Stimulated activated effector memory CD8-positive, alpha-beta T cell treated with anti-CD3 and anti-CD28 coated beads, Interleukin-12 subunit alpha, Interleukin-12 subunit beta, amount 100 ng/mL, for 72 hours (primary cell): ENCODE results near the gene ADAD2.

ENCODE experiments used
- ATAC-seq: fragments of 150-1000 bp; cut with Tn5 transposase; 2 replicates; pipeline ENCODE4 v1.10.0; 2021
- DNase-seq, 2 donors: peaks; one replicate each; pipeline ENCODE4 v3.0.0; 2021 to 2022; ENCODE audit warnings: low spot score in 2 of 2
- H3K27ac Mint-ChIP-seq: one replicate; pipeline ENCODE4 v1.8.0; 2022; ENCODE audit warnings: mild to moderate bottlenecking, mixed read lengths
- H3K36me3 Mint-ChIP-seq: one replicate; pipeline ENCODE4 v1.8.0; 2022; ENCODE audit warnings: mild to moderate bottlenecking, mixed read lengths
- H3K4me1 Mint-ChIP-seq: one replicate; pipeline ENCODE4 v1.8.0; 2022; ENCODE audit warnings: mixed read lengths
- H3K4me3 Mint-ChIP-seq: one replicate; pipeline ENCODE4 v1.8.0; 2022; ENCODE audit warnings: mild to moderate bottlenecking, mixed read lengths
- H3K9me3 Mint-ChIP-seq: one replicate; pipeline ENCODE4 v1.8.0; 2022; ENCODE audit warnings: mixed read lengths

ADAD2 gene

DNA sequence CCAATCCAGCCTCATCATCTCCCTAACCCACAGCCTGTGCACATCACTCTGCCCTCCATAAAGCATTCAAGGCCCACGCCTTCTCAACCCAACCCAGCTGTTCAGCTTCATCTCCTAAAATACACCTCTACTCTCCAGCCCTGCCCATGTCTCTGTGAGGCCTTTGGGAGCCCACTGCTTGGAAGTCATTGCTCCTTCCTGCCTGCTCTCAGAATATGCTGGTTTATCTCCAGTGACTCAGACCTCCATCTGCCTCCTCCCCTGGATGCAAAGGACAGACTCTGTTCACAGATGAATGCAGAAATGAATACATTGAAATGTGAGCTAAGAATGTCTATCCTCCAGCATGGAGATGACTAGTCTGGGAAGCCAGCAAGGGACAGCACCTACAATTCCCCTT is 29.9 kb downstream of the ADAD2 start:
- DNase-seq, result no peak
- H3K36me3 Mint-ChIP-seq, result no peaks in the 10 kb centered on the region
- H3K4me3 Mint-ChIP-seq, result no peak overlapping the region
- no peaks in the 10 kb centered on the region for H3K4me1 Mint-ChIP-seq
- no peak for ATAC-seq
- H3K27ac Mint-ChIP-seq, result no peak overlapping the region
- no peaks in the 10 kb centered on the region for H3K9me3 Mint-ChIP-seq

DNA sequence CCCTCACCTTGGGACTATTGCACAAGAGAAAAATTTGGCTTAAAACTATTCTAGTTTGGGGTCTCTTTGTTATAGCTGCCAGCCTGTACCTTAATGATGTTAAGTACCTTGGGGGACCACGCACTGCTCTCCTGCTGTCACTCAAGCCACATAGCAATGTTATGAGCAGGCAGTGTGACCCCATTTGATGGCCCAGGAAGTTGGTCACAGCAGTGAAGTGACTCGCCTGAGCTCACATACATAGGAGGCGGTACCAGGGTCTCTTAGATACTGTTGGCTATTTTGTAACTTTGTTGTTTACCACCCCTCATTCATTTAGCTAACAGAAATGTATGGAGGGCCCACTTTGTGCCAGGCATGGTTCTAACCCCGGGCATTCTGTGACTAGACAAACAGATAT is 32.5 kb downstream of the ADAD2 start:
- no peak for ATAC-seq
- DNase-seq, result no peak
- no peaks in the 10 kb centered on the region for H3K36me3 Mint-ChIP-seq
- H3K4me3 Mint-ChIP-seq, result no peak overlapping the region
- H3K27ac Mint-ChIP-seq, result no peak overlapping the region
- H3K9me3 Mint-ChIP-seq, result no peaks in the 10 kb centered on the region
- H3K4me1 Mint-ChIP-seq, result no peaks in the 10 kb centered on the region

DNA sequence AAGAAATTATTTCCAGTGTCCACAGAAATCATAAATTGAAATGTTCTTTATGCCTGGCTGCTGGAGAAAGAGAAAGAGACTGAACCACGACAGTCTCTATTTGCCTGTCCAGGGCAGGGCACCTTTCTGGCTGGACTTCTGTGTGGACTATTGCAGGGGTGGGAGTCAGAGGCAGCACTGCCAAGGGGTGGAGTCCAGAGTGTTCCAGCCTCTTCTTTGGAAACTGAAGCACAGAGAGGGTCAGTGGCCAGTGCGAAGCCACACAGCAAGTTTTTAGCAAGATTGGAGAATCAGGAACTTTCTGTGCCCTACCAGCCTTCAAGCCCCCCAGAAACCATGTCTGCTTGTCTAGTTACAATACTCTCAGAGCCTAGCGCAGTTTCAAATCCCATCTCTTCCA is 33.6 kb downstream of the ADAD2 start:
- Mint-ChIP-seq H3K9me3 (no peaks in the 10 kb centered on the region), H3K4me3 (no peak overlapping the region), H3K4me1 (no peaks in the 10 kb centered on the region), H3K27ac (no peak overlapping the region), H3K36me3 (no peaks in the 10 kb centered on the region)
- no peak for DNase-seq
- ATAC-seq, result no peak

DNA sequence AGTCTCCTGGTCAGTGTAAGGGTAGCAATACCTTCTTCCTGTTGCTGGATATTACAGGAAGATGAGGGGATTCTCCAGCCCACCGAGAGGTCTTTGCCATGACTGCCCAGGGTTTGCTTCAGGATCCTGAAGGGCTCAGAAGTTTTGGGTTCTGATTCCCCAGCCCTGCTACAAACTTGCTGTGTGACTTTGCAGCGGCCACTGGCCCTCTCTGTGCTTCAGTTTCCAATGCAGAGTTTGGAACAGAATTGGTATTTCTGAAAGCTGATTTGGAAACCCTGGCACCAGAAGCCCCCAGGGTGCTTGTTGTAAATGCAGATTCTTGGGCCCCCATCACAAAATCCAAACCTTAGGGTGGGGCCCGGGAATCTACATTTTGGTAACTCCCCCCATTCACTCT is 34.2 kb downstream of the ADAD2 start:
- H3K9me3 Mint-ChIP-seq, result no peaks in the 10 kb centered on the region
- H3K4me3 Mint-ChIP-seq, result no peak overlapping the region
- H3K27ac Mint-ChIP-seq, result no peak overlapping the region
- no peaks in the 10 kb centered on the region for H3K36me3 Mint-ChIP-seq
- ATAC-seq (no peak), DNase-seq (no peak)
- no peaks in the 10 kb centered on the region for H3K4me1 Mint-ChIP-seq

DNA sequence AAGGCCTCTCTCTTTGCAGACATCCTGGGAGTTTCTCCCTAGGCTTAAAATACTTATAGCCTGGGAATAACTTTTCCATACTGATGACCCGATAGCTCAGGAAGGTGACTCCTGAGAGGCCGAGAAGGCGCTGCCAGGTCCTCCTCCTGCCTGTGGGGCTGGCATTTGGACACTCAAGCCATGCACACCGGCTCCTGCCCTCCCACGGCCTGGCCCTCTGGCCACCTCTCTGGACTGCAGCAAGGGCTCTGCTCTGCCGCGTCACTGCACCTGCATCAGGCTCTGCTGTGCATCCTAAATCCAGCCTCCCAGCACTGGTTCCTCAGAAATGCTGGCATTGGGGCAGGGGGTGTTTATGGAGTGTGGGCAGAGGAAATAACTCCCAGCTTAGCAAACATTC is 34.6 kb downstream of the ADAD2 start:
- H3K4me3 Mint-ChIP-seq, result no peak overlapping the region
- no peaks in the 10 kb centered on the region for H3K4me1 Mint-ChIP-seq
- no peak for ATAC-seq
- no peaks in the 10 kb centered on the region for H3K9me3 Mint-ChIP-seq
- no peaks in the 10 kb centered on the region for H3K36me3 Mint-ChIP-seq
- no peak overlapping the region for H3K27ac Mint-ChIP-seq
- DNase-seq, result no peak

DNA sequence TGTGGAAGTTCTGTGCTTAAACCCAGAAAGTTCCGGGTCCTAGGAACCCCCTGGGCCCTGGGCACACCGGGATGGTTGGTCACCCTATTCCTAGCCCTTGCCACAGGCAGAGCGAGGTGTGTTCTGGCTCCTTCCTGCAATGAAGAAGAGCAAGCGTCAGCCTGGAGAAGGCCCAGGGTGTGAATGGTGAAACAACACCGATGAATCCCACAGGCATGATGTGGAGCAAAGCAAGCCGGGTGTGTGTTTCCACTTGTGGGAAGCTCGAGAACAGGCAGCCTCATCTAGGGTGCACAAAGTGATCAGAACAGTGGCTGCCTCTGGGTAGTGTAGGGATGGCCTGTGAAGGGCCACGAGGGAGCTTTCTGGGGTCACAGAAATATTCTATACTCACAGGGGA is 35.1 kb downstream of the ADAD2 start:
- no peaks in the 10 kb centered on the region for H3K4me1 Mint-ChIP-seq
- no peak overlapping the region for H3K27ac Mint-ChIP-seq
- ATAC-seq, result no peak
- DNase-seq, result no peak
- no peak overlapping the region for H3K4me3 Mint-ChIP-seq
- H3K36me3 Mint-ChIP-seq, result no peaks in the 10 kb centered on the region
- H3K9me3 Mint-ChIP-seq, result no peaks in the 10 kb centered on the region

DNA sequence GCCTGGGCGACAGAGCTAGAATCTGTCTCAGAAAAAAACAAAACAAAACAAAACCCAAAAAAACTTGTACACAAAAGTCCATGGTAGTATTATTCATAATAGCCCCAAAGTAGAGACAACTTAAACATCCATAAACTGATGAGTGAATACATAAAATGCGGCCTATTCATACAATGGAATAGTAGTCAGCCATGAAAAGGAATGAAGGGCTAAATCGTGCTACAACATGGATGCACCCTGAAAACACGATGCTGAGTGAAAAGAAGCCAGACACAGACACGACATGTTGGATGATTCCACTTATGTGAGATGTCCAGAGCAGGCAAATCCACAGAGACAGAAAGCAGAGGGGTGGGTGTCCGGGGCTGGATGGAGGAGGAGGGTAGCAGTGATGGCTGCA is 36.6 kb downstream of the ADAD2 start:
- Mint-ChIP-seq H3K27ac (no peak overlapping the region), H3K4me3 (no peak overlapping the region), H3K36me3 (no peaks in the 10 kb centered on the region), H3K4me1 (no peaks in the 10 kb centered on the region), H3K9me3 (no peaks in the 10 kb centered on the region)
- ATAC-seq, result no peak
- DNase-seq, result no peak

DNA sequence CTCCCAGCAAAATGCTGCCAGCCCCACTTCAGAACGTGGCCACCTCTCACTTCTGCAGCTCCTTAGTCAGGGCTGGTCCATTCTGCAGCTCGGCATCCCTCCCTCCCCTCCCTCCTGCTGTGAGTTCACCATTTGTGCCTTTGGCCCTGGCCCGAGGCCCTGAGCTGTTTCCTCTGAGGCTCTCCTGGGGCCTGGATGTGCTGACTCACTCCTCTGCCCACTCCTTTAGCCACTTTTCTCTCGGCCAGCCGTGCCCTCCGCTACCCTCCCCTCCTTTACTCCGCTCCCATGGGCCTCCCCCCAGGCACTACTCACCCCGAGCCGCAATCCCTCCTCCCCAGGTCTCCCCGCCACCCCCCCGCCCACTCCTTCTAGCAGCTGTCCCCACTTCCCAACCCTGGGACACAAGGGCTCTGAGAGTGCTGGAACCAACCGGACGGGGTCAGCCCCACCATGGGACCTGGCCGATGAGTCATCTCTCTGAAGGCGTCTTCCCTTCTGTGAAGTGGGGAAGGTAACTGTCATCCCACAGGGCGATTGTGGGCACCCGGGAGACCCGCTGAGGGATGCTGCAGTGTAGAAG is 37.4 kb downstream of the ADAD2 start:
- Mint-ChIP-seq H3K36me3 (no peaks in the 10 kb centered on the region), H3K9me3 (no peaks in the 10 kb centered on the region), H3K4me3 (no peak overlapping the region), H3K27ac (no peak overlapping the region), H3K4me1 (no peaks in the 10 kb centered on the region)
- ATAC-seq (no peak), DNase-seq (no peak)

DNA sequence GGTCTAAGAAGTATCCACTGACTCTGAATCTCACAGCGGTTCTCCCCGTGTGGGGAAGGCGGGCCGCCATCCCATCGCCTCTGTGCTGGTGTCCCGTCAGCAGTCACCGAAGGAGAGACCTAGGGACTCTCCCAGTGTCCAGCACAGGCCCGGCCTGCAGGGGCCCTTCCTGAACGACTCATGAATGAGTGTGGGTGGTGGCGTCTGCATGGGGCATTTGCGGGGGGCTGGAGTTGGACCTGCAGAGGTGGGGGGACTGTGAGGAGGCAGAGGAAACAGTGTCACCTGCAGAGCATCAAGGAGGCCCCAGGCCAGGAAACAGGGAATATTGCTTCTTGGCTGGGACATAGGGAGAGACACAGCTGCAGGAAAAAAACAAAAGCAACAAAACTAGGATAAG is 38.5 kb downstream of the ADAD2 start:
- H3K4me1 Mint-ChIP-seq, result no peaks in the 10 kb centered on the region
- H3K9me3 Mint-ChIP-seq, result no peaks in the 10 kb centered on the region
- no peak overlapping the region for H3K4me3 Mint-ChIP-seq
- no peak overlapping the region for H3K27ac Mint-ChIP-seq
- H3K36me3 Mint-ChIP-seq, result no peaks in the 10 kb centered on the region
- DNase-seq (no peak), ATAC-seq (no peak)

DNA sequence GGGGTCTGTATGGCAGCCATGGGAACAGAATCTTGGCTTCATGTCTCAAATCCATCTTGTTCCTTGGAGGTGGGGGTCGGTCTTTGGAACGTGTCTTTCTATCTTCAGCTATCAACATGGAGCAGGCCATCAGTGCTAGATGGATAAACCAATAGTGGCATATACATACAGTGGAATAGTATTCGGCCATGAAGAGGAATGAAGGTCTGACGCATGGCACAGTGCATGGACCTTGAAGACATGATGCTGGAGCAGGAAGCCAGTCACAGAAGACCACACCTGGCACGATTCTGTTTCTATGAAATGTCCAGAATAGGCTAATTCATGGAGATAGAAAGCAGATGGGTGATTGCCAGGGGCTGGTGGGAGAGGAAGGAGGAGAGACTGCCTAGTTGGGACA is 41.1 kb downstream of the ADAD2 start:
- H3K4me1 Mint-ChIP-seq, result no peaks in the 10 kb centered on the region
- H3K4me3 Mint-ChIP-seq, result no peak overlapping the region
- no peak overlapping the region for H3K27ac Mint-ChIP-seq
- ATAC-seq (no peak), DNase-seq (no peak)
- no peaks in the 10 kb centered on the region for H3K36me3 Mint-ChIP-seq
- no peaks in the 10 kb centered on the region for H3K9me3 Mint-ChIP-seq

DNA sequence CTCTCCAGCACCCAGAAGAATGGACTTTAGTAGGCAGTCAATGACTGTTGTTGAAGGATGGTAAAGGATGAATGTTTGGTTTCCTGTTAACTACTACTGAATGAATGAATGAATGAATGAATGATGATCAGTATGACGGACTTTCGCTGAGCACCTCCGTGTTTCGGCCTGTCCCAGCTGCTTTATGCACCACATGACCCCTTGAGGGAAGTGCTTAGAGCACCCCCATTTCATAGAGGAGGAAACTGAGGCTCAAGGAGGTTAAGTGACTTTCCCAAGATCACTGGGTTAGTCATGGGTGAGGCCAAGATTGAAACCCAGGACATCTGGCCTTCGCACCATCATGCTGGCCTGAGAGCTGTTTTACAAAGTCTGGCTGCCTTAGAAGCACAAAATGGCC is 42.0 kb downstream of the ADAD2 start:
- no peak overlapping the region for H3K4me3 Mint-ChIP-seq
- H3K36me3 Mint-ChIP-seq, result no peaks in the 10 kb centered on the region
- no peak for ATAC-seq
- H3K9me3 Mint-ChIP-seq, result no peaks in the 10 kb centered on the region
- DNase-seq, result no peak
- H3K27ac Mint-ChIP-seq, result no peak overlapping the region
- no peaks in the 10 kb centered on the region for H3K4me1 Mint-ChIP-seq

DNA sequence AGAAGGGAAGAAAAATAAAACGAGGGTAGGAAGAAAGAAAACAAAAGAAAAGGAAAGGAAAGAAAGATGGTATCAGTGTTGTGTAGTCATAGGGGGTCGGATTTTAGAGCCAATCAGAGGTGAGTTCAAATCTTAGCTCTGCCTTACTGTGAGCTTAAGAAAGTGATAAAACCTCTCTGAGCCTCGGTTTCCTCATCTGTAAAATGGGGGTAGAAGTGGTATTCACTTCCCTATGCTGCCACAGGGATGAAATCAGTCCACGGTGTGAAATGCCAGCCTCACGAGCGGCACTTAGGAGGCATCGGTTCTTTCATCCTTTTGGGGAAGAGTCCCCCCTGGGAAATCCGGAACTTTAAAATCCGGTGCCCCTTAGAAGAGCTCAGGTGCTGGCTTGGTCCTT is 42.8 kb downstream of the ADAD2 start:
- Mint-ChIP-seq H3K4me3 (no peak overlapping the region), H3K36me3 (no peaks in the 10 kb centered on the region), H3K4me1 (no peaks in the 10 kb centered on the region), H3K27ac (no peak overlapping the region), H3K9me3 (no peaks in the 10 kb centered on the region)
- DNase-seq, result no peak
- no peak for ATAC-seq

DNA sequence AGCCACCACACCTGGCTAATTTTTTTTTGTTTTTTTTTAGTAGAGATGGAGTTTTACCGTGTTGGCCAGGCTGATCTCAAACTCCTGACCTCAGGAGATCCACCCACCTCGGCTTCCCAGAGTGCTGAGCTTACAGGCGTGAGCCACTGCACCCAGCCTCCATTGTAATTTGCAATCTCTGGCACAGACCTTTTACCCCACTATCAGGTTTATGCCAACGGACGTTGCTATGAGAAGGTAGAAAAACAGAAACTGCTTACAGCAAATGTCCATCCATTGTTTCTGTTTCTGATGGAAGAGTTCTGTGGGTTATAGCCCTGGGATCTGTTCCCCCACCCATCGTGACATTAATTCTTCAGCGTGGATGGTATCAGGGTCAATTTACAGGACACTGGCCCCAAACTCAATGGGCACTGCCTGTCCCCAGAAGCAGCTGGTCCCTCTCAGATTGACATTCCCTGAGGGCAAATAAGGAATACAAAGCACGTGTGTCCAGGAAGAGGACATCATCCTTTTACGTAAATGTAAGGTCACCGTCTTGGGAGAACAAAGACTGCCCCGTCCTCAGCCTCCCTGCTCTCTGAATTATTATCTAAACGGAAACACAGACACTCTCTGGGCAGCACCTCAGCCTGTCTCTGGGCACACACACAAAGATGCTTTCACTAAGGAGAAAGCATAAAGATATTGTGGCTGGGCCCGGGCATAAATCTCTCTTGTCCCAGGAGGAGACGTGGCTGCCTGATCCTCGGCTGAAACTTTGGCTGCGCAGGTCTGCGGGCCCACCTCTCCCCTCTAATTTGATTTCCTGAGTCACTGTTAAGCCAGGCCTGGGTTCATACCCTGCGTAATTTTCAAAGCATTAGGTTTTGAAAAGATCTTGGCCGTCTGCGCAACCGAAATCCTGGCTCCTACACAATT is 43.6 kb downstream of the ADAD2 start:
- no peaks in the 10 kb centered on the region for H3K36me3 Mint-ChIP-seq
- no peak for ATAC-seq
- H3K9me3 Mint-ChIP-seq, result no peaks in the 10 kb centered on the region
- no peak for DNase-seq
- no peaks in the 10 kb centered on the region for H3K4me1 Mint-ChIP-seq
- no peak overlapping the region for H3K4me3 Mint-ChIP-seq
- no peak overlapping the region for H3K27ac Mint-ChIP-seq

DNA sequence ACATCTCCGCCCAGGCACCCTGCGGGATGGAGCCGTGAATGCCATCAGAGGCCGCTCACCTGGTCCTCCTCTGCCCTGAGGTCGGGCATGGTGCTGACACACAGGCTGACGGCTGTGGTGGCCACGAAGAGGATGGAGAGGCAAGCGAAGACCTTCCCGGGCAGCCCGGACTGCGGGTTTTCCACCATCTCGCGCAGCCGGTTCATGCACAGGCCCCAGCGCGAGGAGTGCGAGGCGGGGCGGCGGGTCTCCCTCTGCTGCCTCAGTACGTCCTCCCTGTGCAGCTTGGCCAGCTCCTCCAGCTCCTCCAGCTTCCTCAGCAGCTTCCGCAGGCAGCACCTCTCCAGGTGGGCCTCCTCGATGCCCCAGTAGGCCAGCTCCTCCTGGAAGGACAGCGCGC is 45.7 kb downstream of the ADAD2 start:
- no peaks in the 10 kb centered on the region for H3K36me3 Mint-ChIP-seq
- DNase-seq (no peak), ATAC-seq (no peak)
- H3K4me1 Mint-ChIP-seq, result no peaks in the 10 kb centered on the region
- H3K27ac Mint-ChIP-seq, result no peak overlapping the region
- H3K4me3 Mint-ChIP-seq, result no peak overlapping the region
- no peaks in the 10 kb centered on the region for H3K9me3 Mint-ChIP-seq

DNA sequence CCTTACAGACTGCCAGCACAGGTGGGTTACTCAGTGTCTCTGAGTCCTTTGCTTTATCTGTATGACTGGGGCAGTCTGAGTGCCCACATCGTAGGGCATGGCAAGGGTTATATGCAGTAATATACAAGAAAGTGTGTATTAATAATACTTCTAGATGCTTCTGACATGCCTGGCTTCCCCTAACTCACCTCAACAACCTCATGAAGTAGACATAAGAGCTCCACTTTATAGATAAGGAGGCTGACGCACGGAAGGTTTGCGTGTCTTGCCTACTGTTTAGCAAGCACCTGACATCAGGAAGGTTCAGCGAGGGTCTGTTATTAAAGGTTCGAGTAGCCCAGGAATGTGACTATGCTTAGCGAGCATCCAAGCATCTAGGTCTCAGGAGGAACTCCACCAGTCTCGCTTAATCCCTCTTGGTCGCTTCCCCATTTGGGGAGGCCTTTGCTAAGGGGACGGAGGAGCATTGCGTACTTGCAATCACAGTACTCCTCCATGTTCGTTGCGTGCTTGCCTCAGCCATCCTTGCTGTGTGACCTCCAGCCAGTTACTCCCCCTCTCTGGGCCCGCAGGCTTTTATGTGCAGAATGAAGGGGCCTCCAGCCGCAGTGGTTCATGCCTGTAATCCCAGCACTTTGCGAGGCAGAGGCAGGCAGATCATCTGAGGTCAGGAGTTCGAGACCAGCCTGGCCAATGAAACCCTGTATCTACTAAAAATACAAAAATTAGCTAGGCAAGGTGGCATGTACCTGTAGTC is 47.2 kb downstream of the ADAD2 start:
- Mint-ChIP-seq H3K27ac (no peak overlapping the region), H3K36me3 (no peaks in the 10 kb centered on the region), H3K4me3 (no peak overlapping the region), H3K9me3 (no peaks in the 10 kb centered on the region), H3K4me1 (no peaks in the 10 kb centered on the region)
- ATAC-seq (no peak), DNase-seq (no peak)
